Sigmoid colon (tissue), 4 donors: ENCODE results near the gene ATP8A1.

ENCODE experiments used
- CTCF ChIP-seq, 4 experiments: fragments of 450-650 bp in 3 of 4; fragments of 200-600 bp in 1 of 4; IDR thresholded peaks; one replicate each; pipeline ENCODE4 v1.5.1; 2016 to 2019; ENCODE audit warnings: antibody characterized with exemption in 4 of 4, mild to moderate bottlenecking in 3 of 4, moderate library complexity in 2 of 4
- EP300 ChIP-seq, 4 donors: sonication (generic); formaldehyde crosslinking; IDR thresholded peaks; one replicate each; pipeline ENCODE4 v1.6.1; 2017; ENCODE audit warnings: antibody characterized with exemption in 4 of 4
- POLR2A ChIP-seq, 2 donors: fragments of 450-650 bp; IDR thresholded peaks; one replicate each; pipeline ENCODE4 v1.6.1; 2016; ENCODE audit warnings: antibody characterized with exemption in 2 of 2, mild to moderate bottlenecking in 2 of 2, moderate library complexity in 2 of 2

GRCh38 chr4:42377497-42377896, 279.4 kb downstream of the ATP8A1 start:
- TF ChIP-seq CTCF (IDR thresholded peaks at IDR 0.05) (no peak), EP300 (IDR thresholded peaks at IDR 0.05) (no peak), POLR2A (IDR thresholded peaks at IDR 0.05) (no peak)
